ENCODE results near the gene OR52D1.

Gene OR52D1

GRCh38 chr11:5467527-5467926 is 21.0 kb upstream of the OR52D1 start:
- H3K4me3 ChIP-seq (ENCODE audit: low read depth, low read length): no peak overlapping the region
- no peak for DNase-seq (ENCODE audit: low read depth, low spot score)
- TF ChIP-seq, protein P1, sequence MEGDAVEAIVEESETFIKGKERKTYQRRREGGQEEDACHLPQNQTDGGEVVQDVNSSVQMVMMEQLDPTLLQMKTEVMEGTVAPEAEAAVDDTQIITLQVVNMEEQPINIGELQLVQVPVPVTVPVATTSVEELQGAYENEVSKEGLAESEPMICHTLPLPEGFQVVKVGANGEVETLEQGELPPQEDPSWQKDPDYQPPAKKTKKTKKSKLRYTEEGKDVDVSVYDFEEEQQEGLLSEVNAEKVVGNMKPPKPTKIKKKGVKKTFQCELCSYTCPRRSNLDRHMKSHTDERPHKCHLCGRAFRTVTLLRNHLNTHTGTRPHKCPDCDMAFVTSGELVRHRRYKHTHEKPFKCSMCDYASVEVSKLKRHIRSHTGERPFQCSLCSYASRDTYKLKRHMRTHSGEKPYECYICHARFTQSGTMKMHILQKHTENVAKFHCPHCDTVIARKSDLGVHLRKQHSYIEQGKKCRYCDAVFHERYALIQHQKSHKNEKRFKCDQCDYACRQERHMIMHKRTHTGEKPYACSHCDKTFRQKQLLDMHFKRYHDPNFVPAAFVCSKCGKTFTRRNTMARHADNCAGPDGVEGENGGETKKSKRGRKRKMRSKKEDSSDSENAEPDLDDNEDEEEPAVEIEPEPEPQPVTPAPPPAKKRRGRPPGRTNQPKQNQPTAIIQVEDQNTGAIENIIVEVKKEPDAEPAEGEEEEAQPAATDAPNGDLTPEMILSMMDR (IDR thresholded peaks at IDR 0.05; ENCODE audit: low read depth, low read length): no peak
- in situ Hi-C loops (cut with HindIII; ENCODE audit: low sequenced_read_pairs): no loop called here

DNA sequence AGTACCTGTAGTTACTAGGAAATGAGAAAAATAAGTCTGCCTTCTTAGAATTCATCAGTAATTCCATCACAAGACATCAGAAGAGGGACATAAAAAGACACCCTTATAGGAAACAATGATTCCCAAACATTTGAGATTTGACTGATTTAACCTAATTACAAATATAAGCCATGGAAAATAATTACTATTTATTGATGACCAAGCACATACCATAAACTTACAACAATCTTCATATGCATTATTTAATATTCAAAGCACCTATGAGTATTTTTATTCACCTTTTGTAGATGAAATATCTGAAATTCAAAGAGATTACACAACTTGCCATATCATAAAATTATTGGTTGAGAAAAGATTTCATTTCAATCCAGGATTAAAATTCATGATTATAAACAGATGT is 14.6 kb upstream of the OR52D1 start:
- in situ Hi-C loops (cut with HindIII; ENCODE audit: low sequenced_read_pairs): no loop called here
- no peak for DNase-seq (ENCODE audit: low read depth, low spot score)
- TF ChIP-seq, protein P1 (IDR thresholded peaks at IDR 0.05; ENCODE audit: low read depth, low read length): no peak
- no peak overlapping the region for H3K4me3 ChIP-seq (ENCODE audit: low read depth, low read length)

DNA sequence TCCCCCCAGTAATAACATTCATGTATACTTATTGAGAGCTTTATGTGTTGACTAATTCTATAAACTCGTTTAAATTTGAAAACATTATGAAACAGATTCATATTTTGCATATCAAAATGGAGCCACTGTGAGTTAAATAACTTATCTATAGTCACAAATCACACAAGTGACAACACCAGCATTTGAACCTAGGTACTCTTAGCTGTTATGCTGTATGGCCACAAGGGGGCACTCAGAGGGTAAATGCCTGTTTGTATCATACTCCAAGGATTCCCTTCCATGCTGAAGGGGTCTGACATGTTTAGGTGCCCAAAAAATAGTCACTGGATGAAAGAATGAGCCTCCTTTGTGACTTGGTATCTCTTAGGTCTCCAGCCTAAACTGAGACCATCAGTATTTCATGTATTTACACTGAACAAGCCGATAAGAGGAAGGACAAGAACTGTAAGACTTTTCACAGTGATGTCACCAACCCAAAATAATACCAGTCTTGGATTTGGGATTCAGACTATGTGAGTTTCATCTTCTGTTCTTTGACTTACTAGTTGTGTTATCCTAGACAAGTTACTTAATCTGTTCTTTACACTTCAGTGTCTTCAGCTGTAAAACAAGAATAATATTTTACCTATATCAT is 12.2 kb upstream of the OR52D1 start:
- peak; percentile 56 for DNase-seq (ENCODE audit: low read depth, low spot score)
- TF ChIP-seq, protein P1 (IDR thresholded peaks at IDR 0.05; ENCODE audit: low read depth, low read length): peak; percentile 83
- in situ Hi-C loops (cut with HindIII; ENCODE audit: low sequenced_read_pairs): no loop called here
- no peak overlapping the region for H3K4me3 ChIP-seq (ENCODE audit: low read depth, low read length)

DNA sequence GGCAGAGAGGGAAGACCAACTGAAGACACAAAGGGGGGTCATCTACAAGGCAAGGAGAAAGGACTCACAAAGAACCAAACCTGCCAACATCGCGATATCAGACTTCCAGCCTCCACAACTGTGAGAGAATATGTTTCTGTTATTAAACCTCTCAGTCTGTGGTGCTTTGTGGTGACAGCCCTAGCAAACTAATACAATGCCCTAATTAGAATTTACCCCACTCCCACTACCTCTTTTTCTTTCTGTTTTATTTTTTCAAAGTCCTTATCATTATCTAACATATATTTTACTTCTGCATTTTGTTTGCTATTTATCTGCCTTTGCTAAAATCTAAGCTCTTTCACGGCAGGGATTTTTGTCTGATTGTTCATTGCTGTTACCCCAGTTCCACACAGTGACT is 2.5 kb upstream of the OR52D1 start:
- DNase-seq (ENCODE audit: low read depth, low spot score): no peak
- no peak overlapping the region for H3K4me3 ChIP-seq (ENCODE audit: low read depth, low read length)
- in situ Hi-C loops (cut with HindIII; ENCODE audit: low sequenced_read_pairs): no loop called here
- TF ChIP-seq, protein P1 (IDR thresholded peaks at IDR 0.05; ENCODE audit: low read depth, low read length): no peak

DNA sequence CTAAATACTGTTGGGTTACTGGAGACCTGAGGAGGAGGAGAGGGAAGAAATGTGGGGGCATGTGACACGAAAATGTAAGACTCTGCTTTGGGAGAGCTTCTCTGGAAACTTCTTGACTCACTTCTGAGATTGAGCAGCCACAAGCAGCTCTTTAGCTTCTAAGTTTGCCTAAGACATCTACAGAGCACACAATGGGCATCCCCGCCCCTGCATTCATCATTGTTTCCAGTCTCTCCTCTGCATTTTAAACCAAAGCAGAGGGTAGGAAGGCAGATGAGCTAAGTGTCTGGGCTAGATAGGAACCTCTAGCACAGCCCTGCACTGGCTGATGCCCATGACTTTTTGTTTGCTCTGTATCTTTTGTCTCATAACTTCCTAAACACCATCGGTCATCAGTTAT is 2.1 kb upstream of the OR52D1 start:
- DNase-seq (ENCODE audit: low read depth, low spot score): no peak
- TF ChIP-seq, protein P1 (IDR thresholded peaks at IDR 0.05; ENCODE audit: low read depth, low read length): no peak
- in situ Hi-C loops (cut with HindIII; ENCODE audit: low sequenced_read_pairs): no loop called here
- no peak overlapping the region for H3K4me3 ChIP-seq (ENCODE audit: low read depth, low read length)

- in situ Hi-C loops (cut with HindIII; ENCODE audit: low sequenced_read_pairs): no loop called here
- H3K4me3 ChIP-seq (ENCODE audit: low read depth, low read length): no peak overlapping the region
- DNase-seq (ENCODE audit: low read depth, low spot score): no peak
- TF ChIP-seq, protein P1 (IDR thresholded peaks at IDR 0.05; ENCODE audit: low read depth, low read length): no peak
These were observed 414 bp downstream of the OR52D1 start for GRCh38 chr11:5488798-5489399.

All from astrocyte of the spinal cord (primary cell).